Germinal center (tissue), 1 donor: ENCODE results near the gene NFIB.

Experiments
- DNase-seq: peaks from one replicate; pipeline ENCODE4 v3.0.0; 2012; ENCODE audit warnings: mixed read lengths, low spot score

NFIB gene

GRCh38 chr9:14066831-14067230 is 247.1 kb downstream of the NFIB start:
- DNase-seq, result no peak

GRCh38 chr9:14066032-14066431 is 247.9 kb downstream of the NFIB start:
- no peak for DNase-seq

- no peak for DNase-seq
These were observed 249.0 kb downstream of the NFIB start for GRCh38 chr9:14064940-14065339.

GRCh38 chr9:14063756-14064155 is 250.2 kb downstream of the NFIB start:
- DNase-seq, result no peak

GRCh38 chr9:14062586-14063221 is 251.2 kb downstream of the NFIB start:
- DNase-seq, result no peak

GRCh38 chr9:14061936-14062585 is 251.9 kb downstream of the NFIB start:
- DNase-seq, result no peak

GRCh38 chr9:14058325-14058688 is 255.6 kb downstream of the NFIB start:
- no peak for DNase-seq

- no peak for DNase-seq
These were observed 256.3 kb downstream of the NFIB start for GRCh38 chr9:14057368-14058324.

- DNase-seq, result no peak
These were observed 257.6 kb downstream of the NFIB start for GRCh38 chr9:14056316-14056861.

- DNase-seq, result no peak
These were observed 259.8 kb downstream of the NFIB start for GRCh38 chr9:14054096-14054495.

- DNase-seq, result no peak
These were observed 261.6 kb downstream of the NFIB start for GRCh38 chr9:14052359-14052758.

- DNase-seq, result no peak
These were observed 262.5 kb downstream of the NFIB start for GRCh38 chr9:14051419-14051818.

- DNase-seq, result no peak
These were observed 270.5 kb downstream of the NFIB start for GRCh38 chr9:14043483-14043882.

GRCh38 chr9:14037331-14037730 is 276.6 kb downstream of the NFIB start:
- DNase-seq, result no peak

- no peak for DNase-seq
These were observed 280.9 kb downstream of the NFIB start for GRCh38 chr9:14033067-14033466.
